Fibroblast of skin of right quadriceps (primary cell): Measurements from ENCODE around the gene PHLPP1.
A peak's percentile ranks its signal among the peaks of the same experiment; 100 is the strongest.
"Not testable (repeated sequence)": the region's sequence is repeated elsewhere in the genome, so short reads cannot be mapped to it uniquely, and the experiment has no call there.

Experiments used
- DNase-seq: peaks from one replicate; pipeline ENCODE4 v3.0.0-alpha.2; 2013

The PHLPP1 gene

GRCh38 chr18:62776024-62776570 lies 60.8 kb downstream of the PHLPP1 start:
- no peak for DNase-seq

- DNase-seq = no peak
These were observed 62.5 kb downstream of the PHLPP1 start for GRCh38 chr18:62777814-62778213.

GRCh38 chr18:62778976-62779869 lies 63.9 kb downstream of the PHLPP1 start:
- DNase-seq = no peak

- DNase-seq = no peak
These were observed 65.9 kb downstream of the PHLPP1 start for GRCh38 chr18:62781262-62781661.

GRCh38 chr18:62781893-62782292 lies 66.6 kb downstream of the PHLPP1 start:
- peak; percentile 88 for DNase-seq

GRCh38 chr18:62784338-62784965 lies 69.1 kb downstream of the PHLPP1 start:
- no peak for DNase-seq

- peak; percentile 77 for DNase-seq
These were observed 69.6 kb downstream of the PHLPP1 start for GRCh38 chr18:62784966-62785413.

- DNase-seq = no peak
These were observed 71.3 kb downstream of the PHLPP1 start for GRCh38 chr18:62786689-62787088.

- no peak for DNase-seq
These were observed 72.8 kb downstream of the PHLPP1 start for GRCh38 chr18:62788111-62788510.

- DNase-seq = peak; percentile 75
These were observed 73.5 kb downstream of the PHLPP1 start for GRCh38 chr18:62788876-62789275.

- peak; percentile 61 for DNase-seq
These were observed 75.8 kb downstream of the PHLPP1 start for GRCh38 chr18:62790871-62791772.

GRCh38 chr18:62792016-62792415 lies 76.7 kb downstream of the PHLPP1 start:
- no peak for DNase-seq

- no peak for DNase-seq
These were observed 80.5 kb downstream of the PHLPP1 start for GRCh38 chr18:62795813-62796212.

- no peak for DNase-seq
These were observed 80.9 kb downstream of the PHLPP1 start for GRCh38 chr18:62796216-62796621.

- DNase-seq = no peak
These were observed 82.0 kb downstream of the PHLPP1 start for GRCh38 chr18:62797329-62797728.

- no peak for DNase-seq
These were observed 84.6 kb downstream of the PHLPP1 start for GRCh38 chr18:62799977-62800376.

- no peak for DNase-seq
These were observed 87.2 kb downstream of the PHLPP1 start for GRCh38 chr18:62802523-62802922.

GRCh38 chr18:62807396-62807795 lies 92.1 kb downstream of the PHLPP1 start:
- no peak for DNase-seq

GRCh38 chr18:62808123-62808522 lies 92.8 kb downstream of the PHLPP1 start:
- no peak for DNase-seq

- DNase-seq = not testable (repeated sequence)
These were observed 94.1 kb downstream of the PHLPP1 start for GRCh38 chr18:62809445-62809844.

GRCh38 chr18:62809900-62810299 lies 94.6 kb downstream of the PHLPP1 start:
- DNase-seq = no peak

GRCh38 chr18:62810682-62811081 lies 95.3 kb downstream of the PHLPP1 start:
- DNase-seq = no peak

- no peak for DNase-seq
These were observed 96.3 kb downstream of the PHLPP1 start for GRCh38 chr18:62811674-62812073.
